Measurements from ENCODE around the gene ZNF428. TPM values are rescaled to one million over a fixed set of nuclear protein-coding genes. Genes with fewer than 3 reads are reported as not detected.

Gene ZNF428
- total RNA-seq, 1 donor from 2014 or later, result 29.6 TPM

DNA sequence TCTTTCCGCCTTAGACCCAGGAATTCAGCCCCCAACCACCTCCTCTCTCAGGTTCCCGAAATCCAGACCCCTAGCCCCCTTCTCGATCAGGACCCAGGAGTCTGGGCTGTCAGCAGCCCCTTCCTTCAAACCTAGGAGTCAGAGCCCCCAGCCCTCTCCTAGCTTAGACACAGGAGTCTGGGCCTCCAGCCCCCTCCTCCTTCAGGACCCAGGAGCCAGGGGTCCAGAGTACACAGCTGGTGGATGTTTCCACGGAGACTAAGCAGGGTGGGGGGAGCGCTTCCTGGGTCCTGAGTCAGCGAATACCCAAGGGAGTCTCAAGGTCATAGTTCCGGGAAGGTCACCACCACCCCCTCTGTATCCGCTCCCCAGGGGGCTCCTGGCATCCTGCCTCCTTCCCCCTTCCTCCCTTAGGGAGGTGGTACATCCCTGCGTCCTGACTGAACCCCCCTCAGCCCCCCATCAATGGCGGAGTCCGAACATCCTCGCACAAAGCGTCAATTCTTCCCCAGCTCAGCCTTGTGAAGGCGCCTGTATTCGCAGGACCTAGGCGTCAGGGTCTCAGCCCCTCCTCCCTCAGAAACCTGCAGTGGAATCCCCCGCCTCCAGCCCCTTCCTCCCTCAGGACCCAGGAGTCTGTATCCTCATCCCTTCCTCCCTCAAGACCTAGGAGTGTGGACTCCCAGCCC, 15.6 kb upstream of the ZNF428 start:
- no peak for DNase-seq
- no peaks in the 10 kb centered on the region for H3K9me3 ChIP-seq
- no peak overlapping the region for H3K4me3 ChIP-seq
- no peaks in the 10 kb centered on the region for H3K36me3 ChIP-seq
- TF ChIP-seq, protein P1, sequence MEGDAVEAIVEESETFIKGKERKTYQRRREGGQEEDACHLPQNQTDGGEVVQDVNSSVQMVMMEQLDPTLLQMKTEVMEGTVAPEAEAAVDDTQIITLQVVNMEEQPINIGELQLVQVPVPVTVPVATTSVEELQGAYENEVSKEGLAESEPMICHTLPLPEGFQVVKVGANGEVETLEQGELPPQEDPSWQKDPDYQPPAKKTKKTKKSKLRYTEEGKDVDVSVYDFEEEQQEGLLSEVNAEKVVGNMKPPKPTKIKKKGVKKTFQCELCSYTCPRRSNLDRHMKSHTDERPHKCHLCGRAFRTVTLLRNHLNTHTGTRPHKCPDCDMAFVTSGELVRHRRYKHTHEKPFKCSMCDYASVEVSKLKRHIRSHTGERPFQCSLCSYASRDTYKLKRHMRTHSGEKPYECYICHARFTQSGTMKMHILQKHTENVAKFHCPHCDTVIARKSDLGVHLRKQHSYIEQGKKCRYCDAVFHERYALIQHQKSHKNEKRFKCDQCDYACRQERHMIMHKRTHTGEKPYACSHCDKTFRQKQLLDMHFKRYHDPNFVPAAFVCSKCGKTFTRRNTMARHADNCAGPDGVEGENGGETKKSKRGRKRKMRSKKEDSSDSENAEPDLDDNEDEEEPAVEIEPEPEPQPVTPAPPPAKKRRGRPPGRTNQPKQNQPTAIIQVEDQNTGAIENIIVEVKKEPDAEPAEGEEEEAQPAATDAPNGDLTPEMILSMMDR (IDR thresholded peaks at IDR 0.05), result no peak
- no peak overlapping the region for H3K27ac ChIP-seq
- no peak for ATAC-seq
- peaks cover 8% of the 10 kb centered on the region for H3K27me3 ChIP-seq (ENCODE audit: low read depth)
- intact Hi-C loops (cut with DNase I), result no loop called here
- H3K4me1 ChIP-seq, result peaks cover under 1% of the 10 kb centered on the region

DNA sequence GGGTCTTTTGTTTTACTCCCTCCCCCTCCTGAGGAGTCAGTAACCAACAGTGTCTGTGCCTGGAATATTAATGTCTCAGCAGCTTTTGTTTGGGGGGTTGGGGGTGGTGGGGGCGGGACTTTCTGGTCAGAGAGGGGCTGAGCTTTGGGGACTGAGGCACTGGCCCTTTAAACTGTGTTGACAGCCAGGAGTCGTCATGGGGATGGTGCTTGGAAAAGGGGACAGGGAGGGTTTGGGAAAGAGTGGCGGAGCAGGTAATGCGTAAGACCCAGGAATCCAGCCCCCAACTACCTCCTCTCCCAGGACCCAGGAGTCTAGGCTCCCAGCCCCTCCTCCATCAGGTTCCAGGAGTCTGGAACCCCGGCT, 15.1 kb upstream of the ZNF428 start:
- Histone ChIP-seq H3K4me3 (no peak overlapping the region), H3K27me3 (ENCODE audit: low read depth) (peaks cover 8% of the 10 kb centered on the region), H3K4me1 (no peaks in the 10 kb centered on the region), H3K27ac (no peak overlapping the region), H3K9me3 (no peaks in the 10 kb centered on the region), H3K36me3 (no peaks in the 10 kb centered on the region)
- no peak for DNase-seq
- intact Hi-C loops (cut with DNase I), result no loop called here
- TF ChIP-seq, protein P1 (IDR thresholded peaks at IDR 0.05), result no peak
- ATAC-seq, result no peak

DNA sequence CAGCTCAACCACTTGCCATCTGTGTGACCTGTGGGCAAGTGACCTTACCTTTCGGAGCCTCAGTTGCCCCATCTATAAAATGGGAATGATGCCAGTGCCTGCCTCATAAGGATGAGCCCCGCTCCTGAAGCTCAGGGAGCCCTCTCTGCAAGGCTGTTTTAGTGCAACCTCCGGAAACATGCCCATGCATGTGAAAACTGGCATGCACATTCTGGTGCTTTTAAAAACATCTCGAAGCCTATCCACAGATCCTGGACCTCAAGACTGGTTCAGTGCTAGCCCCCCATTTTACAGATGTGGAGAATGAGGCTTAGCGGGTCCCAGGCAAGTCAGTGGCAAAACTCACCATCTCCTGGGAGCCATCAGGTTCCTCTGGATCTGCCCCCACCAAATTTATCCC, 14.6 kb upstream of the ZNF428 start:
- Histone ChIP-seq H3K4me3 (no peak overlapping the region), H3K27me3 (ENCODE audit: low read depth) (peaks cover 8% of the 10 kb centered on the region), H3K36me3 (no peaks in the 10 kb centered on the region), H3K27ac (no peak overlapping the region), H3K9me3 (no peaks in the 10 kb centered on the region), H3K4me1 (no peaks in the 10 kb centered on the region)
- no peak for ATAC-seq
- TF ChIP-seq, protein P1 (IDR thresholded peaks at IDR 0.05), result no peak
- intact Hi-C loops (cut with DNase I), result no loop called here
- DNase-seq, result no peak

DNA sequence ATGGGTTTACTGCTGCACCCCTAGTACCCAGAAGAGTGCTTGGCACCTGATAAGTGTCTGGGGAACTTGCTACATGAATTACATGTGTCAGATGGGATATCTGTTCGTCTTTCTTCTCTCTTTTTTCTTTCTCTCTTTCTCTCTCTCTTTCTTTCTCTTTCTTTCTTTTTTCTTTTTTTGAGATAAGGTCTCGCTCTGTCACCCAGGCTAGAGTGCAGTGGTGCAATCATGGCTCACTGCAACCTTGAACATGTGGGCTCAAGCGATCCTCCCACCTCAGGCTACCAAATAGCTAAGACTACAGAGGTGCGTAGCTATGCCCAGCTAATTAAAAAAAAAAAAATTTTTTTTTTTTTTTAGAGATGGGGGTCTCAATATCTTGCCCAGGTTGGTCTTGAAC, 14.1 kb upstream of the ZNF428 start:
- intact Hi-C loops (cut with DNase I), result no loop called here
- Histone ChIP-seq H3K27me3 (ENCODE audit: low read depth) (peaks cover 7% of the 10 kb centered on the region), H3K27ac (no peak overlapping the region), H3K9me3 (no peaks in the 10 kb centered on the region), H3K4me3 (no peak overlapping the region), H3K36me3 (no peaks in the 10 kb centered on the region), H3K4me1 (no peaks in the 10 kb centered on the region)
- TF ChIP-seq, protein P1 (IDR thresholded peaks at IDR 0.05), result no peak
- no peak for ATAC-seq
- DNase-seq, result no peak

DNA sequence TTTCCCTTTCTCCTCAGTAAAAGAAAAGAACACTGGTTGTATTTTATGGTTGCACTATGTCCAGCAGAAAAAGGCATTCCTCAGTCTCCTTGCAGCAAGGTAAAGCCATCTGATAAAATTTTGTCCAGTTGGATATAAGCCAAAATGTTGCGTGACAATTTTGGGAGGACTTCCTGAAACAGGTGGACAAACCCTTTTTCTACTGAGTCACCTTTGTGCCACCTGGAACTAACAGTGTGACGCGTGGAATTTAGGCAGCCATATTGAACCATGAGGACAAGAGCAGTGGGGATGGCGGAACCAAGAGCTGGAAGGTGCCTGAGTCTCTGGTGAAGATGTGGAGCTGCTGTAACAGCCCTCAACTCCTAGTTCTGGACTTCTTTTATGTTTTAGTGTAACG, 12.1 kb upstream of the ZNF428 start:
- Histone ChIP-seq H3K27me3 (ENCODE audit: low read depth) (peaks cover 4% of the 10 kb centered on the region), H3K27ac (no peak overlapping the region), H3K4me3 (no peak overlapping the region), H3K4me1 (no peaks in the 10 kb centered on the region), H3K36me3 (no peaks in the 10 kb centered on the region), H3K9me3 (no peaks in the 10 kb centered on the region)
- TF ChIP-seq, protein P1 (IDR thresholded peaks at IDR 0.05), result no peak
- ATAC-seq (no peak), DNase-seq (no peak)
- intact Hi-C loops (cut with DNase I), result no loop called here
